HUDEP-2 (cell line): ENCODE measurements around the gene LYG2.
"Not testable (repeated sequence)": the region's sequence is repeated elsewhere in the genome, so short reads cannot be mapped to it uniquely, and the experiment has no call there.

Experiments
- DNase-seq, 76 experiments: peaks; one replicate each; lab custom pipeline; 2025; ENCODE audit not compliant: unreplicated experiment in 76 of 76; lab: John Stamatoyannopoulos, UW

The LYG2 gene, protein sequence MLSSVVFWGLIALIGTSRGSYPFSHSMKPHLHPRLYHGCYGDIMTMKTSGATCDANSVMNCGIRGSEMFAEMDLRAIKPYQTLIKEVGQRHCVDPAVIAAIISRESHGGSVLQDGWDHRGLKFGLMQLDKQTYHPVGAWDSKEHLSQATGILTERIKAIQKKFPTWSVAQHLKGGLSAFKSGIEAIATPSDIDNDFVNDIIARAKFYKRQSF

GRCh38 chr2:99255491-99256318, at the start of gene LYG2:
Gene LYG2, minus strand, starts transcription at chr2:99255666. Its CDS starts 1,406 bp downstream, at chr2:99254260.
- DNase-seq: no peak

- DNase-seq: not testable (repeated sequence)
Observed at GRCh38 chr2:99301097-99301496, 45.6 kb upstream of the LYG2 start, which contains the start of gene LYG1. Gene LYG1, minus strand, starts transcription at chr2:99301197. Its CDS starts 5,527 bp downstream, at chr2:99295670.

DNA sequence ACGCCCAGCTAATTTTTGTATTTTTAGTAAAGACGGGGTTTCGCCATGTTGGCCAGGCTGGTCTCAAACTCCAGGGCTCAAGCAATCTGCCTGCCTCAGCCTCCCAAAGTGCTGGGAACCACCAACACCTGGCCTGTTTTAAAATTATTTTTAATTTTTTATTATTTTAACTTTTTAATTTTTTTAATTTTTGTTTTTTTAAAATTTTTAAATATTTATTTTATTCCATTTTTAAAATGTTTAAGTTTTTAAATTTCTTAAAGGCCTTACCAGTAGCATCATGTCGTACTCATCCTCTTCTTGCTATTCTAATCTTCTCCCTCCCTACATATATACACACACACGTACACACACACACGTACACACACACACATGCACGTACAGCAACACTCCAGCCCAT, 44.1 kb upstream of the LYG2 start:
- DNase-seq: no peak

GRCh38 chr2:99297994-99298393, 42.5 kb upstream of the LYG2 start:
- no peak for DNase-seq

DNA sequence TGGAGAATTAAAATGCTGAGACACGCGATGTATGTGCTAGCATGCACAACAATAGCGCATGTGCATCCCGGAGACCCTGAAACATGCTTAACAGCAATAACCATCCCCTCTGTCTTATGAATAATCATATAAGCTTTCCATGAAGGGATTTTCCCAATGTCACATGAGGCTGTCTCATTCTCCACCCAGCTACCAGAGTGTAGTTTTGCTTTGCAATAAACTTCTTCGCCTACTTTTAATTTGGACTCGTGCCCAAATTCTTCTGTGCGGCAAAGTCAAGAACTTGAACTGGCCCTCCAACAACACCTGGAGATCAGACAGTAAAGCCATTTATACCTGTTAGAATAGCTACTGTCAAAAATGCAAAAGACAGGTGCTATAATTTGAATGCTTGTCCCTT, 30.1 kb upstream of the LYG2 start:
- DNase-seq: no peak

DNA sequence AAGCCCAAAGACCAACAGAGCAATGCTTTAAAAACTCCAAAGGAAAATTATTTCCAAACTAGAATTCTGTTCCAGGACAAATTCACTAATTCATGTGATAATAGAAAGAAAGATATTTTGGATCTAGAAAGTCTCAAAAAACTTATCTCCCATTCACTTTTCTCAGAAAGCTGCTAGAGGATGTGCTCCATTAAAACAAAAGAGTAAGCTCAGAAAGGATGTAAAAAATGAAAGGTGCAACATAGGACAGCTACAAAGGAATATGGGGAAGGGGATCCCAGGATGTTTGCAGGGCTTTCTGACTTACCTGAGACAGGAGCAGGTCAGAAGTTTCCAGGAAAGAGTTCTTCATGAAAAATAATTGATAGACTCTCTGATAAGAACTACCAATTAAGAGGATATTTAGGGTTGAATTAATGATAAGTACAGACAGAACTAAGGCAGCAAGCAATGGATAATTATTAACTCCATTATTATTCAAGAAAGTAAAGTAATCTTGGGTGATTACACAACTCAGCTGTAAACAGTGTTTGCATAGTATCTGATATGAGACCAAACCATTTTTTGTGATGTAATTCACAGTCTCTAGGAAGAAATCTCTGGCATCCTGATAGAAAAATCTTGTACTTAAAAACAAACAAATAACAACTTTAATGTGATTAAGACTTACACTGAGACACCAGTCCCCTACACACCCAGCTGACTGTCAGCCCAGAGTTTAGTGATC, 24.7 kb upstream of the LYG2 start:
- no peak for DNase-seq

GRCh38 chr2:99278793-99279291, 23.4 kb upstream of the LYG2 start:
- DNase-seq: no peak

- DNase-seq: not testable (repeated sequence)
Observed at GRCh38 chr2:99278195-99278765, 22.8 kb upstream of the LYG2 start.

DNA sequence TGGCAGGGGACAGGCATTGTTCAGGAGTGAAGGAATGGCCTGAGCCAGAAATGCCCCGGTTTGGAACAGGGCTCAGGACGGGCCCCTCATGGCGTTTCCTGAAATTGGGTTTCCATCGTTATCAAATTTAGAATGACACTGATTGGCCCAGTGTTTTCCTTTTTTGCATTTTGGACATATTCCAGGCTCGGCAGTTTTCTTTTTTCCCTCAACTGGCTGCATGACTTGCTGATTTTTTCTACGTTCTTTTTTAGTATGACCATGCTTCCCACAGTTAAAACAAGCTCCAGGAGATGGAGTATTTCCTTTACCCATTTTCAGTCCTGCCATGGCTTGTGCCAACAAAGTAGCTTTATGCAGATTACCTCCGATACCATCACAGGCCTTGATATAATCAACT, 20.4 kb upstream of the LYG2 start:
- DNase-seq: no peak

GRCh38 chr2:99261242-99261641, 5.8 kb upstream of the LYG2 start:
- no peak for DNase-seq

DNA sequence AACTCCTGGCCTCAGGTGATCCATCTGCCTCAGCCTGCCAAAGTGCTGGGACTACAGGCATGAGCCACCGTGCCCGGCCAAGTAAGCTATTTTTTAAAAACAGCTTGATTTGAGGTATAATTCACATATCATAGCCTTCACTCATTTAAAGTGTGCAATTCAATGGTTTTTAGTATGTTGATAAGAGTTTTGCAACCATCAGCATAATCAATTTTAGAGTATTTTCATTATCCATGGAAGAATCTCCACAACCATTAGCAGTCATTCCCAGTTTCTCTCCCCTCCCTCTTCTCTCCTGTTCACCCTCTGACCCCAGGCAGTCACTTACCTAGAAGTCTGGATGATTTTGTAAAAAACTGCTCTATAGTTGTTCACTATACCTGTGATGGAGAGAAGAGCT, 4.7 kb upstream of the LYG2 start:
- DNase-seq: no peak

- no peak for DNase-seq
Observed at GRCh38 chr2:99259465-99259864, 4.0 kb upstream of the LYG2 start.

DNA sequence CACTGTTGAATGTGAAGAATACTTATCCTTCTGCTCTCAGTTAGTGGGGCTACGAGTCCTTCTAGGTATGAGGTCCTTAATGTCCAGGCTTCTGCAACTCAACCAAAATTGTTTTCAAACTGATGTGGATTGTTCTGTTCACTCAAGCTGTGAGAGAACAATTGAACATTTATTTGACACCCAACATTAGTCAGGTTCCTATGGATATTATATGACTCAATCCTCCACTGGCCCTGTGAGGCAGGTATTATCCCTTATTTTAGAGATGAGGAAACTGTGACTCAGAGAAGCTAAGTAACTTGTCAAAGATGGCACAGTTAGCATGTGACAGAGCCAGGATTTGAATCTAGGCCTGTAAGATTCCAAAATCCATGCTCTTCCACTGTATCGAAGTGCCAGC, 1.2 kb upstream of the LYG2 start:
- no peak for DNase-seq

- DNase-seq: no peak
Observed at GRCh38 chr2:99249951-99250350, 5.5 kb downstream of the LYG2 start.

GRCh38 chr2:99242151-99242550, 13.3 kb downstream of the LYG2 start:
- DNase-seq: no peak

- DNase-seq: no peak
Observed at GRCh38 chr2:99240431-99240830, 15.0 kb downstream of the LYG2 start.

DNA sequence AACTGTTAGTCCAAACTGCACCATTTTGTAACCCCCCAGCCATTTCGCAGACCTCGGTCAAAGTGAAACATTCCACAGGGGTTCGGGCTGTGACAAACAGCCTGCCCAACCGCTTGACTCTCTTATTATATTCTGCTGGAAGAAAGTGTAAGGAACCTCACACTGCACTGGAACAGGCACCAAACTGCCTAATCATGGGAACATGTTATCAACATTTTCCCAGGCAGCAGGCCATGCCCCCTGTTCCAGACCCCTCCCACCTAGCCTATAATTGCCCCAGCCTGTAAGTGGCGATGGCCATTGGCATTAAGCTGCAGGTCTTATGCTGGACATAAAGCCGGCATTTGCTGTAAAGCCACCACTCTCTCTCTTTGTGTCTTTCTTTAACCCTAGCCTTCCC, 16.9 kb downstream of the LYG2 start:
- DNase-seq: no peak

DNA sequence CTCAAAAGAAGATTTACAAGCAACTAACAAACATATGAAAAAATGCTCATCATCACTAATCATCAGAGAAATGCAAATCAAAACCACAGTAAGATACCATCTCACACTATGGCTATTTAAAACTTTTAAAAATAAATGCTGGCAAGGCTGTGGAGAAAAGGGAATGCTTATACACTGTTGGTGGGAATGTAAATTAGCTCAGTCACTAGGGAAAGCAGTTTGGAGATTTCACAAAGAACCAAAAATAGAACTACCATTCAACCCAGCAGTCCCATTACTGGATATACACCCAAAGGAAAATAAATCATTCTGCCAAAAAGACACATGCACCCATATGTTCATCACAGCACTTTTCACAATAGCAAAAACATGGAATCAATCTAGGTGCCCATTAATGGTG, 22.3 kb downstream of the LYG2 start:
- DNase-seq: not testable (repeated sequence)

DNA sequence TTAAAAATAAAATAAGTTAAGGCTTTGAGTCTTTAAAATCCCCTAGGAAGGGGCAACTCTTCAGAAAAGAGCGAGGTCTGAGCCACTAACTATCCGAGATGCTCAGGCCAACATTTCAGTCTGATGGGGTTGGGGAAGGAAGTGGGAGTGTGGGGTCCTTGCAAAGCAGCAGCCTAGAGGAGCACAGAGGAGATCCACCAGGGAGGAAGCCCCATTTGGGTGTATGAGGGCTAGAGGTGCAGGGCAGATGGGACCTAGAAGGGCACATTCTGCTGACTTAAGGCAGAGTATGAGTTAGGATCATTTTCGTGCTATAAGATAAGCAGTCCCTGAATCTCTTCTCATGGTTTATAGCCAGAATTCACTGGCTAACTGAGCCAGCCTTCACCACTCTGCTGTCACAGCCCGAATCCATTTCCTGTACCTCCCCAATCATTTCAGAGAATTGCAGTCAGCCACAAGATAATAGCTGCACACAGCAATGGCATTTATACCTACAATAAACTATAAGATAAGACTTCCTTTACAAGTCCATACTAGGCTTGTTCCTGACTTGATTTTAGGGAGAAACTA, 37.5 kb downstream of the LYG2 start:
- DNase-seq: no peak

GRCh38 chr2:99216096-99216495, 39.4 kb downstream of the LYG2 start:
- DNase-seq: no peak

GRCh38 chr2:99205491-99205890, 50.0 kb downstream of the LYG2 start:
- DNase-seq: no peak
